Uterus (tissue), 4 donors: ENCODE results near the gene PRDX4. TPM values are rescaled to one million over a fixed set of nuclear protein-coding genes. Genes with fewer than 3 reads are reported as not detected.

Source experiments
- DNase-seq, 2 donors: peaks; one replicate each; pipeline ENCODE4 v3.0.0-alpha.2; 2019 to 2020
- H3K27ac ChIP-seq, 2 donors: fragments of 200-600 bp; sonication (generic); 1 replicate in 1 of 2; 2 replicates in 1 of 2; pipeline ENCODE4 v1.5.1; 2016 to 2018
- H3K27me3 ChIP-seq, 2 donors: fragments of 200-600 bp; sonication (generic); one replicate each; pipeline ENCODE4 v1.5.1; 2018 to 2019; ENCODE audit warnings: control low read depth in 1 of 2
- H3K36me3 ChIP-seq, 2 donors: fragments of 200-600 bp; sonication (generic); one replicate each; pipeline ENCODE4 v1.5.1; 2019; ENCODE audit warnings: control low read depth in 1 of 2
- H3K4me1 ChIP-seq, 2 donors: fragments of 200-600 bp; sonication (generic); one replicate each; pipeline ENCODE4 v1.5.1; 2018 to 2019; ENCODE audit warnings: control low read depth in 1 of 2
- H3K4me3 ChIP-seq, 2 donors: fragments of 200-600 bp; sonication (generic); 1 replicate in 1 of 2; 2 replicates in 1 of 2; pipeline ENCODE4 v1.5.1; 2018 to 2019; ENCODE audit warnings: mild to moderate bottlenecking in 1 of 2
- H3K9me3 ChIP-seq, 2 donors: fragments of 200-600 bp; sonication (generic); one replicate each; pipeline ENCODE4 v1.5.1; 2019; ENCODE audit warnings: control low read depth in 1 of 2
- POLR2A ChIP-seq, 2 donors: fragments of 450-650 bp; IDR thresholded peaks; one replicate each; pipeline ENCODE4 v1.6.1; 2016; ENCODE audit warnings: antibody characterized with exemption in 2 of 2, mild to moderate bottlenecking in 1 of 2, moderate library complexity in 1 of 2
- intact Hi-C: fragments of 100-400 bp; cut with DNase I; formaldehyde crosslinking; loops from one replicate; pipeline ENCODE4 v1.15.1; 2023; ENCODE audit warnings: low total_unique reads
- total RNA-seq, 4 donors: library from RNA; depleted of rRNA in 3 of 4; stranded (reverse); fragments of >200 nt in 3 of 4; gene quantifications; one replicate each; pipeline versions ENCODE4 v1.1.0 to v1.2.4, GENCODE V29; 2014 to 2023
- TF ChIP-seq, protein P1 (sequence below), 4 experiments: fragments of 200-600 bp in 2 of 4; fragments of 450-650 bp in 2 of 4; sonication (generic) in 2 of 4; IDR thresholded peaks; one replicate each; pipeline ENCODE4 v1.5.1; 2016 to 2019; ENCODE audit warnings: antibody characterized with exemption in 4 of 4, mild to moderate bottlenecking in 2 of 4, moderate library complexity in 1 of 4
- donor health status: DM: yes; HTN: yes; CAD: no.

PRDX4 gene
- total RNA-seq = 100 to 1,000 TPM in 2 of 4 donors, 10 to 100 TPM in 2; 39.7 to 151 (median 97.2) TPM

GRCh38 chrX:23667239-23668177 is at the start of gene PRDX4:
PRDX4 (plus strand) TSS chrX:23667493; CDS start chrX:23667571, 78 bp downstream.
- TF ChIP-seq, protein P1, sequence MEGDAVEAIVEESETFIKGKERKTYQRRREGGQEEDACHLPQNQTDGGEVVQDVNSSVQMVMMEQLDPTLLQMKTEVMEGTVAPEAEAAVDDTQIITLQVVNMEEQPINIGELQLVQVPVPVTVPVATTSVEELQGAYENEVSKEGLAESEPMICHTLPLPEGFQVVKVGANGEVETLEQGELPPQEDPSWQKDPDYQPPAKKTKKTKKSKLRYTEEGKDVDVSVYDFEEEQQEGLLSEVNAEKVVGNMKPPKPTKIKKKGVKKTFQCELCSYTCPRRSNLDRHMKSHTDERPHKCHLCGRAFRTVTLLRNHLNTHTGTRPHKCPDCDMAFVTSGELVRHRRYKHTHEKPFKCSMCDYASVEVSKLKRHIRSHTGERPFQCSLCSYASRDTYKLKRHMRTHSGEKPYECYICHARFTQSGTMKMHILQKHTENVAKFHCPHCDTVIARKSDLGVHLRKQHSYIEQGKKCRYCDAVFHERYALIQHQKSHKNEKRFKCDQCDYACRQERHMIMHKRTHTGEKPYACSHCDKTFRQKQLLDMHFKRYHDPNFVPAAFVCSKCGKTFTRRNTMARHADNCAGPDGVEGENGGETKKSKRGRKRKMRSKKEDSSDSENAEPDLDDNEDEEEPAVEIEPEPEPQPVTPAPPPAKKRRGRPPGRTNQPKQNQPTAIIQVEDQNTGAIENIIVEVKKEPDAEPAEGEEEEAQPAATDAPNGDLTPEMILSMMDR (IDR thresholded peaks at IDR 0.05) = peak in 1 of 4 experiments; percentile 2
- TF ChIP-seq POLR2A (IDR thresholded peaks at IDR 0.05) = peak; percentile 30 to 70
- Histone ChIP-seq H3K9me3 (no peaks in the 10 kb centered on the region), H3K36me3 (no peaks in the 10 kb centered on the region), H3K4me1 (no peaks in the 10 kb centered on the region), H3K27me3 (no peaks in the 10 kb centered on the region), H3K4me3 (peak within 1 kb of the TSS; percentile 40 to 45), H3K27ac (peak within 1 kb of the TSS; percentile 71 to 77)
- DNase-seq = peak; percentile 86 to 88
- intact Hi-C loops = no loop called here

DNA sequence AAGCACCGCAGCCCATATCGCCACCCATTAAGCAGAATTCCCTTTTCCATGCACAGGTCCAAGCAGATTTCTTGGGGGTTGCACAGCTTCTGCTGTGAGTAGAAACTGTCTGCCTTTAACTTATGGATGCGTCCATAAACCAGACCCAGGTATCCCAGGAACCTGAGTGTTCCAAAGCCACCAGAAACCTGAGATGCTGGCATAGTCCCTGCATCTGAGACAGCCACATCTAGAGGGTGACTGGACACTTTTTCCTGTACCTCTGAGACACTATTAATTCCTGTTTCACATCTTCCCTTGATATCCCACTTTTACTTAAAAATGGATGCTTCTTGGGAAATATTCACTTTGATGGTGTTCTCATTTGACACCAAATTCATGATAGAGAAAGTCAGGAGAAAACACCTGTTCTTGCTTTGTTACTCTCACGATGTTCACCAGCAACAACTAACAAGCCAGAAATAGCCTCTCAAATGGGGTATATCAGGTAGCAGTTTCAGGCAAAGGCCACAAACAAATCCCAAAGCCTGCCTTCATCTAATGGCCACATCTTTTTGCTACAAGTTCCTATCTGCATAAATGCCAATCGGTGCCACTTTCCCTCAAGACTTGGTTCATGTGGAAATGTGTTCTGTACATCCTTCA is 45.5 kb upstream of the PRDX4 start:
- TF ChIP-seq, protein P1 (IDR thresholded peaks at IDR 0.05) = no peak
- no peak for TF ChIP-seq POLR2A (IDR thresholded peaks at IDR 0.05)
- H3K9me3 ChIP-seq = no peaks in the 10 kb centered on the region
- H3K4me3 ChIP-seq = no peak overlapping the region
- H3K4me1 ChIP-seq = no peaks in the 10 kb centered on the region
- H3K36me3 ChIP-seq = no peaks in the 10 kb centered on the region
- no peaks in the 10 kb centered on the region for H3K27me3 ChIP-seq
- H3K27ac ChIP-seq = no peak overlapping the region
- intact Hi-C loops = no loop called here
- no peak for DNase-seq

DNA sequence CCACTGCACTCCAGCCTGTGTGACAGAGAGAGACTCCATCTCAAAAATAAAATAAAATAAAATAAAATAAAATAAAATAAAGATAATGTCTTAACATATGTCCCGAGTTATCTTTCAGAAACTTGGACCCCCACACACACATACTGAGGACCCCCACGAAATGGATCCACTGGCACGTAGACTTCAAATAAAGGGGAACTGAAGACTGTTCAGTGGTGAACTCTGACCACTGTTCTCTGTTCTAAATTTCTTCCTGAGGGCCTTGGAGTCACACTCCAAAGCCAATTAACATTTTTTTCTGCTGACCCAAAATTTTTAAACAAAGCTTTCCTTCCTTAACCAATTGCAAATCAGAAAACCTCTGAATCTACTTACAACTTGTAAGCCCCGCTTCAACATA is 43.5 kb upstream of the PRDX4 start:
- intact Hi-C loops = no loop called here
- H3K4me1 ChIP-seq = no peaks in the 10 kb centered on the region
- no peaks in the 10 kb centered on the region for H3K27me3 ChIP-seq
- TF ChIP-seq, protein P1 (IDR thresholded peaks at IDR 0.05) = no peak
- no peak for TF ChIP-seq POLR2A (IDR thresholded peaks at IDR 0.05)
- DNase-seq = no peak
- no peak overlapping the region for H3K4me3 ChIP-seq
- H3K27ac ChIP-seq = no peak overlapping the region
- H3K9me3 ChIP-seq = no peaks in the 10 kb centered on the region
- no peaks in the 10 kb centered on the region for H3K36me3 ChIP-seq

- H3K27ac ChIP-seq = no peak overlapping the region
Measured at GRCh38 chrX:23626651-23627050, 40.6 kb upstream of the PRDX4 start.

More at GRCh38 chrX:23626651-23627050, 40.6 kb upstream of the PRDX4 start:
- H3K4me1 ChIP-seq = no peaks in the 10 kb centered on the region
- intact Hi-C loops = no loop called here
- no peaks in the 10 kb centered on the region for H3K9me3 ChIP-seq
- H3K27me3 ChIP-seq = no peaks in the 10 kb centered on the region
- TF ChIP-seq POLR2A (IDR thresholded peaks at IDR 0.05) = no peak
- TF ChIP-seq, protein P1 (IDR thresholded peaks at IDR 0.05) = no peak
- DNase-seq = no peak
- H3K4me3 ChIP-seq = no peak overlapping the region
- no peaks in the 10 kb centered on the region for H3K36me3 ChIP-seq
